Uterus (tissue), 2 donors: ENCODE results near the gene SALL2.

ENCODE experiments used
- POLR2A ChIP-seq, 2 donors: fragments of 450-650 bp; IDR thresholded peaks; one replicate each; pipeline ENCODE4 v1.6.1; 2016; ENCODE audit warnings: antibody characterized with exemption in 2 of 2, mild to moderate bottlenecking in 1 of 2, moderate library complexity in 1 of 2
- TF ChIP-seq, protein P1 (sequence below), 4 experiments: fragments of 200-600 bp in 2 of 4; fragments of 450-650 bp in 2 of 4; sonication (generic) in 2 of 4; IDR thresholded peaks; one replicate each; pipeline ENCODE4 v1.5.1; 2016 to 2019; ENCODE audit warnings: antibody characterized with exemption in 4 of 4, mild to moderate bottlenecking in 2 of 4, moderate library complexity in 1 of 4

DNA sequence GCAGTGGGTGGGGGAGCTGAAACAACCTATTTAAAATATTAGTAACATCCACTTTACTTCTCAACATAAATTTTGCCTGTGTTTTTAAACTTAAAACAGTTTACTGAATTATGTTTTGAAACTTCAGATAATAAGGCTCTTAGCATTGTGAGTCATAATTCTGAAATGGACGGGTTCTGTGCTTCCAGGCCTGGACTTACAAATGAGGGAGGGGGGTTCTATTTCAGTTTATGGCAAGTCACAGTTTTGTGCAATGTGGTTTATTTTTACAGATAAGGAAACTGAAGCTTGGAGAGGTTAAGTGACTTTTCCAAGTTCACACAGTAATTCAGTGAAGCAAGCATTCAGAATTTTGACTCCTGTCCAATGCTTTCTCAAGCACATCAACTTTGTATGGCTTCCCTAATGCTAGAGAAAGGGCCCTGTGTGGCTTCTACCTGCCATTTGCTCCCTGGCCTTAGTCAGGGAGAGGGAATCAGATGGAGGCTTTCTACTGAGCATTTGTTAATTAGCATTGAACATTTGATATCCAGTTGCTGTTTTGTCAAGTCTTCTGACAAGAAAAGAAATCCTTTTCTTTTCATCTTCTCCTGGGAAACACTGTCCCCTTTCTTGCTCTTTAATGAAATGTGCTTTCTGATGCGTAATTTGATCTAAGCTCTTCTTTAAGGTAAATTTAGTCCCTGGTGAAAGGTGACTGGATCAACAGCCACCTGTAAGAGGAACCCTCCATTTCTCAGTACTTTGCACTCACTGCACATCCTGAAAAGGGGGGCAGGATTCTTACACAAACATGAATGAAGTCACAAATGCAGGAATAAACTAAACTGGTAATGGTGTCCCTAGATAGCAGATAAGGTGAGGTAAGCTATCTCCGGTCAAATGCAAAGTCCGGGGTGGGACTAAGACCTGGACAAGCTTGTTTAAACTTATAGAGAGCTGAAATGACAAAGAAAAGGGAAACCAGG lies 2.5 kb upstream of the SALL2 start:
- TF ChIP-seq, protein P1, sequence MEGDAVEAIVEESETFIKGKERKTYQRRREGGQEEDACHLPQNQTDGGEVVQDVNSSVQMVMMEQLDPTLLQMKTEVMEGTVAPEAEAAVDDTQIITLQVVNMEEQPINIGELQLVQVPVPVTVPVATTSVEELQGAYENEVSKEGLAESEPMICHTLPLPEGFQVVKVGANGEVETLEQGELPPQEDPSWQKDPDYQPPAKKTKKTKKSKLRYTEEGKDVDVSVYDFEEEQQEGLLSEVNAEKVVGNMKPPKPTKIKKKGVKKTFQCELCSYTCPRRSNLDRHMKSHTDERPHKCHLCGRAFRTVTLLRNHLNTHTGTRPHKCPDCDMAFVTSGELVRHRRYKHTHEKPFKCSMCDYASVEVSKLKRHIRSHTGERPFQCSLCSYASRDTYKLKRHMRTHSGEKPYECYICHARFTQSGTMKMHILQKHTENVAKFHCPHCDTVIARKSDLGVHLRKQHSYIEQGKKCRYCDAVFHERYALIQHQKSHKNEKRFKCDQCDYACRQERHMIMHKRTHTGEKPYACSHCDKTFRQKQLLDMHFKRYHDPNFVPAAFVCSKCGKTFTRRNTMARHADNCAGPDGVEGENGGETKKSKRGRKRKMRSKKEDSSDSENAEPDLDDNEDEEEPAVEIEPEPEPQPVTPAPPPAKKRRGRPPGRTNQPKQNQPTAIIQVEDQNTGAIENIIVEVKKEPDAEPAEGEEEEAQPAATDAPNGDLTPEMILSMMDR (IDR thresholded peaks at IDR 0.05), result no peak
- TF ChIP-seq POLR2A (IDR thresholded peaks at IDR 0.05), result no peak
